G401 (cell line): Measurements from ENCODE around the gene HIP1. TPM values are rescaled to one million over a fixed set of nuclear protein-coding genes. Genes with fewer than 3 reads are reported as not detected.
"Not testable (repeated sequence)": the region's sequence is repeated elsewhere in the genome, so short reads cannot be mapped to it uniquely, and the experiment has no call there.

Experiments used
- DNase-seq: peaks from one replicate; pipeline ENCODE4 v3.0.0-alpha.2; 2015; ENCODE audit warnings: low spot score
- in situ Hi-C: cut with HindIII; loops from 2 replicates; pipeline ENCODE4 v1.10.0; 2016; ENCODE audit warnings: low sequenced_read_pairs, mixed read lengths
- total RNA-seq: library from RNA; depleted of rRNA; stranded (reverse); fragments of >200 nt; shearing (Covaris generic); gene quantifications from 2 replicates; pipeline ENCODE4 v1.2.3, GENCODE V29; 2014; rRNA removed

The HIP1 gene
- total RNA-seq, 1 experiment from 2014 or later = 33.2 TPM

- DNase-seq, in situ Hi-C loops: not testable (repeated sequence)
These were observed 246.7 kb downstream of the HIP1 start, which contains the start of gene SPDYE5 for GRCh38 chr7:75492020-75492419. TSS of gene SPDYE5 (plus strand) at chr7:75492320. CDS start at chr7:75494048, 1,728 bp downstream.

- peak; percentile 94 for DNase-seq
- in situ Hi-C loops = not testable (repeated sequence)
These were observed 252.6 kb downstream of the HIP1 start, which contains the start of gene POM121C for GRCh38 chr7:75485979-75486643. TSS of gene POM121C (minus strand) at chr7:75486299. CDS start at chr7:75441496, 44,803 bp downstream.

DNA sequence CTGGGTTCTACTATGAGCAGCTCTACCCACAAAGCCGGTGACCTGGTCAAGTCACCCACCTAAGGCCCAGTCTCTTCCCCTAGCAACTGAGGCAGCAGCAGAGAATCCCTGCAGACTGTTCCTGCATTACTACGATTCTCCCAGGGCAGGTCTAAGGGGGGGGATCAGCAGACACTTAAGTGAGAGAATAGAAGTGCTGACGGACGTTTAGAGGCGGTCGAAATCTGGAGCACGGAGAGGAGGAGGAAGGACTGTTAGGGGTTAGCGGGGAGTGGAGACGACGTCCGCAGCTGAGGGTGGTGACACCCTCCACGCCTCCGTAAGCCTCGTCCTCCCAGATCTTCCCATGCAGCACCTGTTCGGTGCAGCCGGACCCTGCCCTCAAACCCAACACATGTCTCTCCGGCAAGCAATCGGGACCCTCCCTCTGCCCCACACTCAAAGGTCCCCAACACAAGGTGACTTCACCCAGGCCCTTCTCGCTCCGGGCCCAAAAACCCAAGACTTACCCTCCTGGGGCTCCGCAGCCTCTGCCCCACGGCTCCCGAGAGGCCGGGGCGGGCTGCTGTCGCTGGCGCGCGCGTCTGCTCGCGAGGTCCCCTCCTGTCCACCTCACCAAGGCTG is 253.3 kb downstream of the HIP1 start:
- in situ Hi-C loops = not testable (repeated sequence)

More for the DNA sequence above, 253.3 kb downstream of the HIP1 start:
- not testable (repeated sequence) for DNase-seq

Other genes with a start within 250 kb of the HIP1 start
- gene SPDYE5, start 246.6 kb downstream of the HIP1 start, total RNA-seq = not detected in 2 replicates
- gene CCL26, start 33.3 kb upstream of the HIP1 start, total RNA-seq = not detected in 2 replicates
- not detected in 2 replicates for gene CCL24, start 74.9 kb upstream of the HIP1 start, total RNA-seq
- gene RHBDD2, start 140.1 kb upstream of the HIP1 start, total RNA-seq = 27.0 and 28.3 TPM in 2 replicates
- gene POR, start 176.2 kb upstream of the HIP1 start, total RNA-seq = 44.1 and 73.3 TPM in 2 replicates